Activated B cell treated with CpG ODN at 0.5 μM for 24 hours (primary cell): ENCODE results near the gene PLEKHA6. TPM values are rescaled to one million over a fixed set of nuclear protein-coding genes. Genes with fewer than 3 reads are reported as not detected.

Experiments
- ATAC-seq: fragments of 200-7000 bp; cut with Tn5 transposase; one replicate; pipeline ENCODE4 v1.10.0; 2021; ENCODE audit warnings: low read depth, mild to moderate bottlenecking, moderate library complexity
- CTCF ChIA-PET: fragments of 350-600 bp; sonication (Branson Sonifier 250); formaldehyde crosslinking; loops from one replicate; lab custom pipeline; 2021; ENCODE audit warnings: antibody characterized with exemption; lab: Charles Lee
- POLR2A ChIA-PET: fragments of 350-600 bp; sonication (Branson Sonifier 250); formaldehyde crosslinking; loops from one replicate; lab custom pipeline; 2021; ENCODE audit warnings: antibody characterized with exemption; lab: Charles Lee
- DNase-seq: peaks from one replicate; pipeline ENCODE4 v3.0.0; 2022
- H3K27ac Mint-ChIP-seq: one replicate; pipeline ENCODE4 v1.8.0; 2020; ENCODE audit warnings: mixed read lengths
- H3K27me3 Mint-ChIP-seq: one replicate; pipeline ENCODE4 v1.8.0; 2021; ENCODE audit warnings: mixed read lengths
- H3K36me3 Mint-ChIP-seq: one replicate; pipeline ENCODE4 v1.8.0; 2021; ENCODE audit warnings: low read depth, mixed read lengths
- H3K4me1 Mint-ChIP-seq: one replicate; pipeline ENCODE4 v1.8.0; 2021; ENCODE audit warnings: mixed read lengths
- H3K4me3 Mint-ChIP-seq: one replicate; pipeline ENCODE4 v1.8.0; 2020; ENCODE audit warnings: mild to moderate bottlenecking, mixed read lengths
- H3K9me3 Mint-ChIP-seq: one replicate; pipeline ENCODE4 v1.8.0; 2020; ENCODE audit warnings: mixed read lengths
- intact Hi-C: fragments of 100-400 bp; cut with micrococcal nuclease; formaldehyde crosslinking; loops from one replicate; pipeline ENCODE4 v1.15.1; 2024
- total RNA-seq: library from RNA; stranded (reverse); gene quantifications from 2 replicates; pipeline ENCODE4 v1.2.3, GENCODE V29; 2022
- TF ChIP-seq, protein P1 (sequence below): fragments of 200-600 bp; IDR thresholded peaks from one replicate; pipeline ENCODE4 v1.8.0; 2022; ENCODE audit warnings: antibody characterized with exemption, mild to moderate bottlenecking

The PLEKHA6 gene
- total RNA-seq, 1 donor from 2014 or later, result 0.62 TPM

DNA sequence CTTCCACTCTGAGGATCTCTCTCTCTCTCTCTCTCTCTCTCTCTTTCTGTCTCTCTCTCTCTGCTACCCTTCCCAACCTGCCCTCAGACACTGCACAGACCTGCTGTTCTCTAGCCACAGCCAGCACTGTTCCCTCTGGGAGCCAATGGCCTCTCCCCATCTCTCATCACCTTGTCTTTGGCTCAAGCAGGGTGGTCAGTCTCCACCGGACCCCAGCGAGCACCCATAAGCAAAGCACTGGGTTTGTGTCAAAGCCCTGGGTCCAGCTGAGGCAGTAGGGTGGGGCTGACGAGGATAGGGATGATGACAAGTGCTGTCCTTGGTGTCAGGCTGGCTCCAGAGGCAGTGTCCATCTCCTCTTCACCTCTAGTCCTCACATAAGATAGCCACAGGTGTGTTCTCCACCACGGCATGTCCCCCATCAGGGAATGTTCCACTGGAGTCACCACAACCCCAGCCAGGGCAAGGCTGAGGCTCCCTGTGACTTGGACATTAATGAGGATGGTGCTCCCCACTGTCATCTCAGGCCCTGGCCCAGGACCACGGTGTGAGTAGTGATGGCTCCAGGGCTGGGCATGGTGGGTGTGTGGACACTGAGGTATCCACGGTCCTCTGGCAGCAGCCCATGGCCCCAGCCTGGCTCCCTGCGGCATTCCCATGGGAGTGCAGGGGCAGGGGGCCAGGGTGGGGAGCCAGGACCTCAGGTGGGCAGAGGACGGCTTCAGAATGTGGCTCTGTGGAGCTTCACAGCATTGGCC lies 137.5 kb downstream of the PLEKHA6 start:
- H3K27me3 Mint-ChIP-seq, result peaks cover 1% of the 10 kb centered on the region
- H3K9me3 Mint-ChIP-seq, result no peaks in the 10 kb centered on the region
- TF ChIP-seq, protein P1, sequence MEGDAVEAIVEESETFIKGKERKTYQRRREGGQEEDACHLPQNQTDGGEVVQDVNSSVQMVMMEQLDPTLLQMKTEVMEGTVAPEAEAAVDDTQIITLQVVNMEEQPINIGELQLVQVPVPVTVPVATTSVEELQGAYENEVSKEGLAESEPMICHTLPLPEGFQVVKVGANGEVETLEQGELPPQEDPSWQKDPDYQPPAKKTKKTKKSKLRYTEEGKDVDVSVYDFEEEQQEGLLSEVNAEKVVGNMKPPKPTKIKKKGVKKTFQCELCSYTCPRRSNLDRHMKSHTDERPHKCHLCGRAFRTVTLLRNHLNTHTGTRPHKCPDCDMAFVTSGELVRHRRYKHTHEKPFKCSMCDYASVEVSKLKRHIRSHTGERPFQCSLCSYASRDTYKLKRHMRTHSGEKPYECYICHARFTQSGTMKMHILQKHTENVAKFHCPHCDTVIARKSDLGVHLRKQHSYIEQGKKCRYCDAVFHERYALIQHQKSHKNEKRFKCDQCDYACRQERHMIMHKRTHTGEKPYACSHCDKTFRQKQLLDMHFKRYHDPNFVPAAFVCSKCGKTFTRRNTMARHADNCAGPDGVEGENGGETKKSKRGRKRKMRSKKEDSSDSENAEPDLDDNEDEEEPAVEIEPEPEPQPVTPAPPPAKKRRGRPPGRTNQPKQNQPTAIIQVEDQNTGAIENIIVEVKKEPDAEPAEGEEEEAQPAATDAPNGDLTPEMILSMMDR, result no peak
- H3K4me3 Mint-ChIP-seq, result no peak overlapping the region
- ATAC-seq (no peak), DNase-seq (no peak)
- no peak overlapping the region for H3K27ac Mint-ChIP-seq
- H3K4me1 Mint-ChIP-seq, result no peaks in the 10 kb centered on the region
- CTCF ChIA-PET, result no interaction called here
- POLR2A ChIA-PET, result interaction anchor here (0.5 kb wide), 1 partner anchor 155 kb away, joined by 5 read pairs; no protein-coding TSS in a partner anchor
- no peaks in the 10 kb centered on the region for H3K36me3 Mint-ChIP-seq
- intact Hi-C loops, result no loop called here

DNA sequence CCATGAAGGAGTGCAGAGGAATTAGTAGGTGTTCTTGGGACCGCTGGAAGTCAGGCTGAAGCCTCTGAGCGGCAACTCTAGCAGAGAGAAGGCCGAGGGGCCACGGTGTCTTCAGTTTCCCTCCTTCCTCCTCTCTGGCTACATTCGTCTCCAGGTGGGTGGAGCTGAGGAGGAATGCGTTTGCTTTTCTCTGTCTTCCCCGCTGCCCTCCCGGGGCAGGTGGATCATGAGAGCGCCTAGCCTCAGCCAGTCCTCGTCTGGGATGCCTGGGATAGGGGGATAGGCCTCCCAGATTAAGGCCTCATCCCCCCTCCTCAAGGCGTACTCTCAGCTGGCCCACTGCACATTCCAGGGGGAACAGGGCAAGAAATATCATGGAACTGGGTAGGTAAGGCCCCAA lies 138.5 kb downstream of the PLEKHA6 start:
- no peaks in the 10 kb centered on the region for H3K36me3 Mint-ChIP-seq
- no peaks in the 10 kb centered on the region for H3K9me3 Mint-ChIP-seq
- no peak overlapping the region for H3K27ac Mint-ChIP-seq
- H3K4me3 Mint-ChIP-seq, result no peak overlapping the region
- no peaks in the 10 kb centered on the region for H3K4me1 Mint-ChIP-seq
- ChIA-PET CTCF (no interaction called here), POLR2A (interaction anchor here (0.5 kb wide), 1 partner anchor 154 kb away, joined by 5 read pairs; no protein-coding TSS in a partner anchor)
- peaks cover 1% of the 10 kb centered on the region for H3K27me3 Mint-ChIP-seq
- no peak for DNase-seq
- intact Hi-C loops, result no loop called here
- ATAC-seq, result no peak
- TF ChIP-seq, protein P1, result no peak

DNA sequence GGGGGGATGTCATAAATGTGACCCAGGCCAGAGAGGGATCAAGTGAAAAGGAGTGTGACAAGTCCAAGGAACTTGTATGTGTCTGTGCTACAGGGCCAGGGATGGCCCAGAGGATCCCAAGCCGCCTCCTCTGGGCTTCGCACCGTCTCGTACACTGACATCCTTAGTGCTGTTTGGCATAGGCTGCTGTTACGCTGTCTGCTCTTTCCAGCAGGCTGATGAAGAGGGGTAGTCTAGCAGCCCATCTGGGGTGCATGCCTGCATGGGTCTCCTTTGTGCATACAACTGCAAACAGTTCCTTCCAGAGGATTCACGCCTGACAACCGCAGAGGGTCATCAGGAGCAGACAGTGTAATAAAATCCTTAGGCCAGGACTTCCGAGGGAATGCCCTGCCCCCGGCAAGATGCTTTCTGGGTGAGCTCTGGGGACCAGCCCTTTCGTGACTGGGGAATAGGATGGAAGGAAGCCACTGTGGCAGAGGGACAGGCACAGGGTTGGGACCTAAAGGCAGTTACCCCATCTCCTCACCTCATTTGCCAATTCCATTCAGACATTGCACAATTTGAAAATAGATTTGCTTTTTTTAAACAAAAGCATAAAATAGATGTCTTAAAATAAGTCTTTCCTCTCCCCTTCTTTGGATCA lies 139.6 kb downstream of the PLEKHA6 start:
- no peaks in the 10 kb centered on the region for H3K36me3 Mint-ChIP-seq
- no peak overlapping the region for H3K27ac Mint-ChIP-seq
- ATAC-seq, result no peak
- peaks cover 1% of the 10 kb centered on the region for H3K27me3 Mint-ChIP-seq
- POLR2A ChIA-PET, result no interaction called here
- H3K4me3 Mint-ChIP-seq, result no peak overlapping the region
- TF ChIP-seq, protein P1, result no peak
- no peak for DNase-seq
- no peaks in the 10 kb centered on the region for H3K9me3 Mint-ChIP-seq
- intact Hi-C loops, result no loop called here
- H3K4me1 Mint-ChIP-seq, result no peaks in the 10 kb centered on the region
- CTCF ChIA-PET, result no interaction called here

DNA sequence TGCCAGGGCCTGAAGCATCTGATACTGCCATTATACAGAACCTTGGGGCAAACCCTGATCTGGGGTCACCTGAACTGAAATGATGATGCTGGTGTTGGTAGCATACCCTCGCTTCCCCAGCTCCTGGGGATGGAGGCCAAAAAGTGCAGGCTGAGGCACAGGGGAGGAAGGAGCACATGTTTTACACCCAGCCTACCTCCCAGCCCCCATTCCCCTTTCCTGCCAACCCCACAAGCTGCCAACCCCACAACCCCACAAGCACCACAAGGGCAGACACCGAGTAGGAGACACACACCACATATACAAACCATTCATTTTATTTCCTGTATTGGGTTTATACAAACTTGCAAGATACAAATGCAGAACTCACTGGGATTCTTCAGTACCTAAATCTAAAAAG lies 141.2 kb downstream of the PLEKHA6 start:
- intact Hi-C loops, result no loop called here
- no peak overlapping the region for H3K27ac Mint-ChIP-seq
- H3K27me3 Mint-ChIP-seq, result peaks cover 5% of the 10 kb centered on the region
- H3K9me3 Mint-ChIP-seq, result no peaks in the 10 kb centered on the region
- no peak for ATAC-seq
- peaks cover 8% of the 10 kb centered on the region for H3K4me1 Mint-ChIP-seq
- TF ChIP-seq, protein P1, result no peak
- ChIA-PET CTCF (interaction anchor here (0.7 to 1.3 kb wide), 2 partner anchors 8 to 180 kb away, joined by 3 read pairs; no protein-coding TSS in a partner anchor), POLR2A (no interaction called here)
- H3K36me3 Mint-ChIP-seq, result no peaks in the 10 kb centered on the region
- DNase-seq, result no peak
- no peak overlapping the region for H3K4me3 Mint-ChIP-seq

DNA sequence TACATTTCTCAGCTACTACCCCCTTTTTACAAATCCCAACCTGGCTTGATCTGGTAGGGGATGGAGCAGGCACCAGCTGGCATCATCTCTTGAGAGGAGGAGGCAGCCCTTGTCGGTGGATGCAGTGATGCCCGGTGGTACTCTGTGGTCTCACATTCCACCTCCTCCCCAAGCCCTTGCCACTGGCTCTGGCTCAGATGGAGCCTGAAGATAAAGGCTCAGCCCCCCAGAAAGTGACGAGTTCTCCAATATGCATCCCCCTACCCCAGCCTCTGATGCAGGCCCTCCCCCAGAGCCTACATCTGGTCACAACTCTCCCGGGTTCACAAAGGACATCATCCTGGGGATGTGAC lies 142.1 kb downstream of the PLEKHA6 start:
- no peak overlapping the region for H3K27ac Mint-ChIP-seq
- no peak for ATAC-seq
- no peak for DNase-seq
- H3K9me3 Mint-ChIP-seq, result no peaks in the 10 kb centered on the region
- intact Hi-C loops, result no loop called here
- no peak overlapping the region for H3K4me3 Mint-ChIP-seq
- peaks cover 5% of the 10 kb centered on the region for H3K27me3 Mint-ChIP-seq
- ChIA-PET CTCF (interaction anchor here (0.7 kb wide), 1 partner anchor 181 kb away, joined by 3 read pairs; no protein-coding TSS in a partner anchor), POLR2A (no interaction called here)
- H3K36me3 Mint-ChIP-seq, result no peaks in the 10 kb centered on the region
- TF ChIP-seq, protein P1, result no peak
- H3K4me1 Mint-ChIP-seq, result peaks cover 11% of the 10 kb centered on the region
